HG03280 (cell line): ENCODE results near the gene ARSA.
"Not testable (repeated sequence)": the region's sequence is repeated elsewhere in the genome, so short reads cannot be mapped to it uniquely, and the experiment has no call there.

ENCODE experiments used
- ATAC-seq: cut with Tn5 transposase; IDR thresholded peaks from one replicate; pipeline ENCODE4 v1.9.1; 2021; ENCODE audit warnings: mild to moderate bottlenecking, moderate library complexity; ENCODE audit not compliant: unreplicated experiment

Gene ARSA

DNA sequence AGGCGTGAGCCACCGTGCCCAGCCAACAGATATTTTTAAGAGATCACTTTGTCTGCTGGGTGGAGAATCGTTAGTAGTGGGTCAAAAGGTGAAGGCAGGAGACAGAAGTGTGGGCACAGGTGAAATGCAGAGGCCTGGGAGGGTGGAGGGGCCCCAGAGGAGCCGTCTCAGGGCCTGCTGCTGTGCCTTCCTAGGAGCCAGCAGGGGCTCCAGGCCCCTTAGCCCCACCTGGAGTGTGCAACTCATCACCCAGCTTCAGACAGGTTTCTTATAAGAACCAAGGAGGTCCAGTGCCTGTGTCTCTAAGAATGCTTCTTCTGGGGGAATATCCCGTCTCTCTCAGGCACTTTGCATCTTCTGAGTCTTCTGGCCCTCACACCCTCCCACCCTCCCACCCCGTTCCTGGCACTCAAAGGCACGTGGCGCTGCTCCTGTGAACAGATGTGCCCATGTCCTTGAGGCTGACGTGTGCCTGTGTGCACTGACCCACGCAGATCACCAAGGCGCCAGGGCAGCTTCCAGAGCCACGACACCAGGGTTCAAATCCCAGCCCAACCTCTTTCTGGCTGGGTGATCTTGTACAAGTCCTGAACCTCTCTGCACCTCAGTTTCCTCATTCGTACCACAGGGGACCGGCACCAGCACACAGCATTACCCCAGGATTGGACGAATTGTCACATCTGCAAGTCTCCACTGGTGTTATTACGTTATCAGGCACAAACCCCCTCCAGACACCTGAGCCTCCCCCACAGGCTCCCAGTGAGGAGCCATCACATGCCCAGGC, 3.4 kb downstream of the ARSA start:
- ATAC-seq, result no peak

DNA sequence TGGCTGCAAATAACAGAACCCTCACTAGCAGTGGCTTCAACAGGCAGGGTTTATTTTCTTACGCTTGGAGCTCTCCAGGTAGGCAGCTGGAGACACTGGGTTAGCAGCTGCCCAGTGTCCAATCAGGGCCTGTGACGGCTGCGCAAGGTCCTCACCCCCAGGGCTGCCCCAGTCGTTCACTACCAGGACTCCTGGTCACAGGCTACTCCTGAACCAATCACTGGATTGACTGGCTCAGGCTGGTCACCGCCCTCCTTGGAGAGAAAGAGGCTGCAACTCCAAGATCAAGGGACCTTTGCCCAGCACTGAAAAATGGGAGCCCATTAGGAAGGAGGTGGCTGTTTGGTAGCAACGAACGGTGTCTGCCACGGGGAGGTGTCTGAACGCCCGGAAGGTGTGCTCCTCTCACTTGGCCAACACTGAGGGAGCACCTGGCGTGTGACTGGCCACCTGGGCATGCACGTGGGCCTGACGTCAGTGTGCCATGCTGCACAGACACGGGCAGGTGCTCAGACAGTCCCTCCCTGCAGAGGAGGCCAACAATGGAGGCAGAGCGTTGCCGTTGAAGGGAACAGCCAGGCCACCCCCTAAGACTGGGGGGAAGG, 5.1 kb downstream of the ARSA start:
- no peak for ATAC-seq

GRCh38 chr22:50621948-50622722, 5.8 kb downstream of the ARSA start:
- ATAC-seq, result no peak

DNA sequence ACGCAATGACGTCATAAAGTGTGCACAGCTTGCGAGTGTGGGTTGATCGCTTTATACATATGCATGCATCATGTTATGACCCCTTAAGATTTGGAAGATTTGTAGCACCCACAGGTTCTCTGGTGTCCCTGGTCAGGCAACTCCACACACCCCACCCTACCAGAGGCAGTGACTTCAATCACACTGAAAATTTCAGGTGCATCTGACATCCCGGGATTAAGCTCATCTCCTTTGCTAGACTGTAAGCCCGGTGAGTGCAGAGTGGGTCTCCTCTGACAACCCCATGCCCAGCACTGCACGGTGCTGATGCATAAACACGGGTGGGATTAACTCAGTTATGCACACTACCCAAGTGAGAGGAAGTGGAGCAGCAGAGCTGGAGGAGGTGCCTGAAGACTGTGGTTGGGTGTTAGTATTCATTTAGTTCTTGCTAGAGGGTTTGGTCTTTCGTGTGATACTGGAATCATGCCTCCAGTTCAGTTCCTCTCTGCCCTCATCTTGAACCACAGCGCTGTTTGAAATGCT, 6.5 kb downstream of the ARSA start:
- peak; percentile 42 for ATAC-seq

DNA sequence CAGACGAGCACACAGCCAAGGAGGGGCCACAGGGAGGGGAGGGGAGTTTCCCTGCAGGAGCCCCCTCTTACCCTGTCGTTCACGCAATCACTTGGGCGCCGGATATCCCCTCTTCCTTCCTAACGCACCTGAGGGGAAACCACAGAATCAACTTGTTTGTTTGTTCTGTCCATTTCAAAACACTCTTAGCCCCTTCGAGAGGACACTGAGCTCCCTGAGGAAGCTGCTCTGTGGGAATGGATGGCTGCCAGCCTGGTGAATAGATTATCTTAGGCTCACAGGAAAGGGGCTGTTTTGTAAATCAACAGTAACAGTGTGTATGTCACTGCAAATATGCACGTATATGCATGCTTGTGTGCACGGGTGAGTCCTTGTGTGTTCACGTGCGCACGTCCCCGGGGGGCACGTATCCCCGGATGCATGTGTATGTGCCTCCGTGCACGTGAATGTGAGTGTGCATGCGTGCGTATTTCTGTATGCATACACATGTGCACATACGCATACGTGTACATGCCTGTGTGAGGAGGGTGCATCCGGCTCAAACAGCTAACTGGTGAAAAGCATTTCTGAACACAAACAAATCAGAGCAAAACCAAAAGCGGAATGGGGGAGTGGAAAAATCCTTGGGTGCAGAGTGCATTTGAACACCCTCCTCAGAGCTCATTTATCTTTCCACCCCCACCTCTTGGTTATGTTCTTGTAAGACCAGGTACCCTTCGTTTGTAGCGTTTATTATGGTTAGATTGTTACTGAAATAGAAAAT, 7.2 kb downstream of the ARSA start:
- ATAC-seq, result peak; percentile 60

- not testable (repeated sequence) for ATAC-seq
These were observed 13.7 kb downstream of the ARSA start for GRCh38 chr22:50614296-50614695.

GRCh38 chr22:50613291-50613981, 14.5 kb downstream of the ARSA start:
- no peak for ATAC-seq

- no peak for ATAC-seq
These were observed 15.3 kb downstream of the ARSA start for GRCh38 chr22:50612528-50613221.

GRCh38 chr22:50612168-50612527, 15.8 kb downstream of the ARSA start:
- no peak for ATAC-seq

DNA sequence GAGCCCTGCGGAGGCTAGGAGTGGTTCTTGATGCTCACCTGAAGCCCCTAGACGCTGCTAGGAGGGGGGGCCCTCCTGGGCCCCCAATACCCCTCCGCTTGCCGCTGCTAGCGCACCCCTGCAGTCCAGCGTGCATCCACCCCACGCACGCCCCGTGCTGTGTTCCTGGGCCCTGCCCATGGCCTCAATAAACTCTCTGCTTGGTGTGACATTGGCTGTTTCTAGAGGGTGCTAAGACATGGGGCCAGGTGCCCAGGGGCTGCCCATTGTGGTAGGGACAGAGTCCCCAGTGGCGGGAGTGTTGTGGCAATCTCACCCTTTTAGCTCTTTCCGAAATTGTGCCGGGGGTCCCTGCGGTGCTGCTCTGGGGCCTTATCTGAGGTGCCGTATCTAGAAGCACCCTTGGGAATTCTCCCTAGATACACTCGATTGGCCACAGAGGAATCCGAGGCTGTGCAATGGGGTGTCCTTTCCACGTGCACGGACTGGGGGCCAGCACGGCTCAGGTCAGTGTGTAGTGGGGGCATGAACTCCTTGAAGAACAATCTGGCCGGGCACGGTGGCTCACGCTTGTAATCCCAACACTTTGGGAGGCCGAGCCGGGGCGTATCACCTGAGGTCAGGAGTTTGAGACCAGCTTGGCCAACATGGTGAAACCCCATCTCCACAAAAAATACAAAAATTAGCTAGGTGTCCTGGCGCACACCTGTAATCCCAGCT, 16.5 kb downstream of the ARSA start:
- ATAC-seq, result no peak

GRCh38 chr22:50610581-50610980, 17.4 kb downstream of the ARSA start:
- ATAC-seq, result no peak

- no peak for ATAC-seq
These were observed 17.9 kb downstream of the ARSA start for GRCh38 chr22:50610041-50610451.

DNA sequence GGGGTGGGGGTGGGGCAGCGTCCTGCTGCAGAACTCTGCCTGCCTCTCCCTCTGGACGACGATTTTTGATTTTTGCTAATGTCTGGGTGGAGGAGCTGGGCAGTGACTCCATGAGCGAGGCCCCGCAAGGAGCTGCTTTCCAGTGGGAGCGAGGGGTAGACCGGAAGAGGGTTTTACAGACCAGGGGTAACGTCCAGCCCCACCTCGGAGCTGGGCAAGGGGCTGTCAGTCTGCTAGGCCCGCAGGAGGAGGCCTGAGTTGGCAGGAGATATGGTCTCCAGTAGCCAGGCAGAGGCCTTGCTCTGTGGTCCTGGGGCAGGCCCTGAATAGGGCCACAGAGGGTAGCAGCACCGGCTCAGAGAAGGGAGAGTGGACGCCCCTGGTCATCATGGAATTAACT, 18.4 kb downstream of the ARSA start:
- ATAC-seq, result no peak

GRCh38 chr22:50608996-50609395, 19.0 kb downstream of the ARSA start:
- ATAC-seq, result no peak

- ATAC-seq, result not testable (repeated sequence)
These were observed 19.7 kb downstream of the ARSA start for GRCh38 chr22:50608058-50608840.

- ATAC-seq, result no peak
These were observed 20.3 kb downstream of the ARSA start for GRCh38 chr22:50607659-50608020.

GRCh38 chr22:50606946-50607658, 20.9 kb downstream of the ARSA start:
- ATAC-seq, result no peak
